ENCODE measurements around the gene FRMD3. TPM values are rescaled to one million over a fixed set of nuclear protein-coding genes. Genes with fewer than 3 reads are reported as not detected.

FRMD3 gene
- total and polyA plus RNA-seq, 2 donors (not counting 1 experiment from before 2014, with no cell fraction given): 0.19 to 0.66 TPM

DNA sequence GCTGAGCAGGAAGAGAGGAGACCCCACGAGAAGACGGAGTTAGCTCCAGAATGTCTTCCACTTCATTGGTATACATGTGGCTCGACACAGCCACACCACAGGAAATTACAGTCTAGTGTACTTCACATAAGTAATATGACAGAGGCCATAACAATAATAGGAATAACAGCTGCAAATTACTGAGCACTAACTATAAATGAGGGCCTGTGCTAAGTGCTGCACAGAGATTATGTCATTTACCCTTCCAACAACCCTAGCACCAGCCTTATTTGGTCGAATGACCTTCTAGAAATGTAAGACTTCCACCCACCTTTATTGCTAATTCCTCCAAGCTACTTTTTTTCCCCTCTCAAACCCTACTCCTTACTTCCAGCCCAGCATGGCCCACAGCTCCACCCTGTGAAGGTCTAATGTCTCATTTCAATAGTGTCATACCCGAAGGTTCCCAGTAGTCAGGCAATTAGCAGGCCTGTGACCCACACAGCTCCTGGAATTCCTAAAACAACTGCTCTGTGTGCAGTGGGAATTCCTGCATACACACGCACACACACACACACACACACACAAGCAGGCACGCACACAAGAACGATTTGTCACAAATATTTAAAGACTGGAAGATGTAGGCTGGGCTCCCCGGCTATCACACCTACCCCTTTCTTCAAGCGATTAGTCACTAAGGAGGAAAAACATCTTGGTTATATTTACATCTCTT is 134.5 kb downstream of the FRMD3 start:
- Histone ChIP-seq H3K4me2 (ENCODE audit: extremely low read depth, insufficient read depth, low read length) (no peak overlapping the region), H3K27ac (ENCODE audit: insufficient read depth, low read length) (no peak overlapping the region), H3K9me3 (ENCODE audit: control insufficient read depth, insufficient read depth, low read depth, low read length) (no peaks in the 10 kb centered on the region), H3K4me3 (replicated peaks in 1 of 4; ENCODE audit: control extremely low read depth in 1 of 4, insufficient read depth in 1 of 4, low read depth in 3 of 4, low read length in 4 of 4) (no peak overlapping the region), H4K20me1 (ENCODE audit: control insufficient read depth, extremely low read depth, insufficient read depth, low read length) (no peaks in the 10 kb centered on the region), H3K27me3 (ENCODE audit: control insufficient read depth, insufficient read depth, low read length) (no peaks in the 10 kb centered on the region), H3K9ac (ENCODE audit: insufficient read depth, low read length) (no peak overlapping the region), H3K79me2 (ENCODE audit: control insufficient read depth, insufficient read depth, low read length) (no peaks in the 10 kb centered on the region), H3K36me3 (ENCODE audit: control insufficient read depth, insufficient read depth, low read length) (no peaks in the 10 kb centered on the region), H3K4me1 (ENCODE audit: control insufficient read depth, extremely low read depth, insufficient read depth, low read length) (no peaks in the 10 kb centered on the region), H2AFZ (ENCODE audit: low read length) (no peak overlapping the region)
- DNase-seq (ENCODE audit: low read depth in 2 of 2): peak in 1 of 2 donors; percentile 72
- TF ChIP-seq, protein P1, sequence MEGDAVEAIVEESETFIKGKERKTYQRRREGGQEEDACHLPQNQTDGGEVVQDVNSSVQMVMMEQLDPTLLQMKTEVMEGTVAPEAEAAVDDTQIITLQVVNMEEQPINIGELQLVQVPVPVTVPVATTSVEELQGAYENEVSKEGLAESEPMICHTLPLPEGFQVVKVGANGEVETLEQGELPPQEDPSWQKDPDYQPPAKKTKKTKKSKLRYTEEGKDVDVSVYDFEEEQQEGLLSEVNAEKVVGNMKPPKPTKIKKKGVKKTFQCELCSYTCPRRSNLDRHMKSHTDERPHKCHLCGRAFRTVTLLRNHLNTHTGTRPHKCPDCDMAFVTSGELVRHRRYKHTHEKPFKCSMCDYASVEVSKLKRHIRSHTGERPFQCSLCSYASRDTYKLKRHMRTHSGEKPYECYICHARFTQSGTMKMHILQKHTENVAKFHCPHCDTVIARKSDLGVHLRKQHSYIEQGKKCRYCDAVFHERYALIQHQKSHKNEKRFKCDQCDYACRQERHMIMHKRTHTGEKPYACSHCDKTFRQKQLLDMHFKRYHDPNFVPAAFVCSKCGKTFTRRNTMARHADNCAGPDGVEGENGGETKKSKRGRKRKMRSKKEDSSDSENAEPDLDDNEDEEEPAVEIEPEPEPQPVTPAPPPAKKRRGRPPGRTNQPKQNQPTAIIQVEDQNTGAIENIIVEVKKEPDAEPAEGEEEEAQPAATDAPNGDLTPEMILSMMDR (conservative IDR thresholded peaks at IDR 0.05 in 1 of 2, IDR thresholded peaks at IDR 0.05 in 1 of 2; ENCODE audit: low read depth in 1 of 2, low read length in 2 of 2): no peak
- TF ChIP-seq EZH2 (IDR thresholded peaks at IDR 0.05; ENCODE audit: low read length, missing control alignments): no peak

DNA sequence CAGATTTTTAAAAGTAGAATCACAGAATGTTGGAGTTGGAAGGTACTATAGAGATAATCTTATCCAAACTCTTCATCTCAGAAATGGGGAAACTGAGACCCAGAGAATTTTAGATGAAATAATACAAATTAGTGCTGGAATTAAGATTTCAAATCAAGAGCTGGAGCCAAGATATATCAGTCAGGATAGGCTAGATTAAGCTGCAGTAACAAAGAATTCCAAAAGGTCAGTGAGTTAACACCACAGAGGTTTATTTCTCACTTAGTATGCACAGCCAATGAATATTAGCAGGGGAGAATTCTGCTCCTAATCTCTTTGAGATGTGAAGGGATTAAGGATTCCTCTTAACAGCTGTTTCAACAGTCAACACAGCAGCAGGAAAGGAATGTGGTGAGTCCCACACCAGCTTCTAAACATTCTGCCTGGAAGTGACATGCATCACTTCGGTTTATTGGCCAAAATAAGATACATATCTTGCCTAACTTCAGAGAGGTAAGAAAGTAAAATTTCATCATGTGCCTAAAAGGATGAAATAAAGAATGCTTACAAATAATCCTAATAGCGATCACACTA is 136.8 kb downstream of the FRMD3 start:
- Histone ChIP-seq H3K27me3 (ENCODE audit: control insufficient read depth, insufficient read depth, low read length) (no peaks in the 10 kb centered on the region), H3K4me1 (ENCODE audit: control insufficient read depth, extremely low read depth, insufficient read depth, low read length) (no peaks in the 10 kb centered on the region), H3K9ac (ENCODE audit: insufficient read depth, low read length) (no peak overlapping the region), H3K79me2 (ENCODE audit: control insufficient read depth, insufficient read depth, low read length) (no peaks in the 10 kb centered on the region), H3K4me2 (ENCODE audit: extremely low read depth, insufficient read depth, low read length) (no peak overlapping the region), H4K20me1 (ENCODE audit: control insufficient read depth, extremely low read depth, insufficient read depth, low read length) (no peaks in the 10 kb centered on the region), H2AFZ (ENCODE audit: low read length) (no peak overlapping the region), H3K9me3 (ENCODE audit: control insufficient read depth, insufficient read depth, low read depth, low read length) (no peaks in the 10 kb centered on the region), H3K27ac (ENCODE audit: insufficient read depth, low read length) (no peak overlapping the region), H3K36me3 (ENCODE audit: control insufficient read depth, insufficient read depth, low read length) (no peaks in the 10 kb centered on the region), H3K4me3 (replicated peaks in 1 of 4; ENCODE audit: control extremely low read depth in 1 of 4, insufficient read depth in 1 of 4, low read depth in 3 of 4, low read length in 4 of 4) (no peak overlapping the region)
- no peak for TF ChIP-seq EZH2 (IDR thresholded peaks at IDR 0.05; ENCODE audit: low read length, missing control alignments)
- TF ChIP-seq, protein P1 (conservative IDR thresholded peaks at IDR 0.05 in 1 of 2, IDR thresholded peaks at IDR 0.05 in 1 of 2; ENCODE audit: low read depth in 1 of 2, low read length in 2 of 2): no peak
- no peak for DNase-seq (ENCODE audit: low read depth in 2 of 2)

DNA sequence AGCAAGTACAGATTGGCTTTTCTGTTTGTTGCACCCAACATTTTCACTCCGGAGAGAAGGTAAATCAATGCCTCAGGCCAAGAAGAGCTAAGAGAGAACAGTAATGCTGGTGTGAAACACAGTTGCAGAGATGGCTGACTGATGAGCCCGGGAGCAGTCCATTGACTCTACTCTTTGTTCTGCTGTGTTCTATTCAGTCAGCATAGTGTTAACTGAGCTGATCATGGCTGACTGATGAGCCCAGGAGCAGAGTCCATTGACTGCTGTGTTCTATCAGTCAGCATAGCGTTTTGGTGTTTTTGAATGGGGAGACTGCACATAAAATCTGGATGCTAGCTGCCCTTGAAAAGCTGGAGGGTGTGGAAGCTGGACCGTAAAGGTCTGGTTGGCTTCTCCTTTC is 141.4 kb downstream of the FRMD3 start:
- H3K79me2 ChIP-seq (ENCODE audit: control insufficient read depth, insufficient read depth, low read length): no peaks in the 10 kb centered on the region
- TF ChIP-seq, protein P1 (conservative IDR thresholded peaks at IDR 0.05 in 1 of 2, IDR thresholded peaks at IDR 0.05 in 1 of 2; ENCODE audit: low read depth in 1 of 2, low read length in 2 of 2): no peak
- no peak for TF ChIP-seq EZH2 (IDR thresholded peaks at IDR 0.05; ENCODE audit: low read length, missing control alignments)
- H3K9me3 ChIP-seq (ENCODE audit: control insufficient read depth, insufficient read depth, low read depth, low read length): no peaks in the 10 kb centered on the region
- H4K20me1 ChIP-seq (ENCODE audit: control insufficient read depth, extremely low read depth, insufficient read depth, low read length): no peaks in the 10 kb centered on the region
- H3K27me3 ChIP-seq (ENCODE audit: control insufficient read depth, insufficient read depth, low read length): no peaks in the 10 kb centered on the region
- no peak overlapping the region for H3K4me2 ChIP-seq (ENCODE audit: extremely low read depth, insufficient read depth, low read length)
- H3K4me3 ChIP-seq (replicated peaks in 1 of 4; ENCODE audit: control extremely low read depth in 1 of 4, insufficient read depth in 1 of 4, low read depth in 3 of 4, low read length in 4 of 4): no peak overlapping the region
- H3K27ac ChIP-seq (ENCODE audit: insufficient read depth, low read length): no peak overlapping the region
- no peak for DNase-seq (ENCODE audit: low read depth in 2 of 2)
- no peak overlapping the region for H2AFZ ChIP-seq (ENCODE audit: low read length)
- H3K36me3 ChIP-seq (ENCODE audit: control insufficient read depth, insufficient read depth, low read length): no peaks in the 10 kb centered on the region
- no peaks in the 10 kb centered on the region for H3K4me1 ChIP-seq (ENCODE audit: control insufficient read depth, extremely low read depth, insufficient read depth, low read length)
- no peak overlapping the region for H3K9ac ChIP-seq (ENCODE audit: insufficient read depth, low read length)

Data from fibroblast of lung (primary cell).